22Rv1 (cell line): ENCODE results near the gene SEZ6.

Experiments used
- ZFX ChIP-seq: fragments of 450-650 bp; IDR thresholded peaks from 2 replicates; pipeline ENCODE4 v1.6.1; 2017; ENCODE audit warnings: antibody characterized with exemption, borderline replicate concordance
- TF ChIP-seq, protein P1 (sequence below): fragments of 450-650 bp; IDR thresholded peaks from 2 replicates; pipeline ENCODE4 v1.5.1; 2017; ENCODE audit warnings: mild to moderate bottlenecking

DNA sequence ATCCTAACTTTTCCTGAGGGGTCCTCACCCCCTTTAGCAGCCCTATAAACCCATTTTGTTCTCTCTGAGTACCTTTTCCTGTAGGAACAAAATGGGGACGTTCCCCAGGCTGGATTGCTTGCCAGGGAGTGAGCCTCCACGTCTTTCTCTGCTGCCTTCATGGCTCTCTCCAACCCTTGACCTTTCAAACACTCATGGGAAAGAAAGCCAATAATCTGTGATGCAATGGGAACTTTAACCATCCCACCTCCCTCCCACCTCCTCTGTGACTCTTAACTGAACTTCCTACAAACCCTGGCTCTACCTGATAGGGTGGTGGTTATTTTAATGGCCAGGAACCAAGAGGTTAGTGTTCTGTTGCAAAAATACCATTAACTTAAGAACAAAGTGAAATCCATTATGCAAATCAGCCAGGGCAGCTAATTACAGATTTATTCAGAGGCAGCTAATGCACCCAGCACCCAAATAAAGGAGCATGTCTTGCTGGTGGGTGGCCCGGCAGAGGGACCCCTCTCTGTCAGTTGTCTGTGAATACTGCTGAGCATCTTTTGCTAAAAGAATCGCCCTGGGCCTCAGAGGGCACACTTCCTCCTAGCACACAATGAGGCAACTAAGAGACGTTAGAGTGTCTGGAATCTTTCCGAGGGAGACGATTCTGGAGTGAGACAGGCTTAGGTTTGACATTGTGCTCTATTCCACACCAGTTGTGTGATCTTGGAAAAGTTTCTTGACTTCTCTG lies 40.1 kb upstream of the SEZ6 start:
- TF ChIP-seq, protein P1, sequence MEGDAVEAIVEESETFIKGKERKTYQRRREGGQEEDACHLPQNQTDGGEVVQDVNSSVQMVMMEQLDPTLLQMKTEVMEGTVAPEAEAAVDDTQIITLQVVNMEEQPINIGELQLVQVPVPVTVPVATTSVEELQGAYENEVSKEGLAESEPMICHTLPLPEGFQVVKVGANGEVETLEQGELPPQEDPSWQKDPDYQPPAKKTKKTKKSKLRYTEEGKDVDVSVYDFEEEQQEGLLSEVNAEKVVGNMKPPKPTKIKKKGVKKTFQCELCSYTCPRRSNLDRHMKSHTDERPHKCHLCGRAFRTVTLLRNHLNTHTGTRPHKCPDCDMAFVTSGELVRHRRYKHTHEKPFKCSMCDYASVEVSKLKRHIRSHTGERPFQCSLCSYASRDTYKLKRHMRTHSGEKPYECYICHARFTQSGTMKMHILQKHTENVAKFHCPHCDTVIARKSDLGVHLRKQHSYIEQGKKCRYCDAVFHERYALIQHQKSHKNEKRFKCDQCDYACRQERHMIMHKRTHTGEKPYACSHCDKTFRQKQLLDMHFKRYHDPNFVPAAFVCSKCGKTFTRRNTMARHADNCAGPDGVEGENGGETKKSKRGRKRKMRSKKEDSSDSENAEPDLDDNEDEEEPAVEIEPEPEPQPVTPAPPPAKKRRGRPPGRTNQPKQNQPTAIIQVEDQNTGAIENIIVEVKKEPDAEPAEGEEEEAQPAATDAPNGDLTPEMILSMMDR = no peak
- no peak for TF ChIP-seq ZFX
